ENCODE measurements around the gene TRIB2.

GRCh38 chr2:12726271-12726670, 9.5 kb downstream of the TRIB2 start:
- TF ChIP-seq, protein P1, sequence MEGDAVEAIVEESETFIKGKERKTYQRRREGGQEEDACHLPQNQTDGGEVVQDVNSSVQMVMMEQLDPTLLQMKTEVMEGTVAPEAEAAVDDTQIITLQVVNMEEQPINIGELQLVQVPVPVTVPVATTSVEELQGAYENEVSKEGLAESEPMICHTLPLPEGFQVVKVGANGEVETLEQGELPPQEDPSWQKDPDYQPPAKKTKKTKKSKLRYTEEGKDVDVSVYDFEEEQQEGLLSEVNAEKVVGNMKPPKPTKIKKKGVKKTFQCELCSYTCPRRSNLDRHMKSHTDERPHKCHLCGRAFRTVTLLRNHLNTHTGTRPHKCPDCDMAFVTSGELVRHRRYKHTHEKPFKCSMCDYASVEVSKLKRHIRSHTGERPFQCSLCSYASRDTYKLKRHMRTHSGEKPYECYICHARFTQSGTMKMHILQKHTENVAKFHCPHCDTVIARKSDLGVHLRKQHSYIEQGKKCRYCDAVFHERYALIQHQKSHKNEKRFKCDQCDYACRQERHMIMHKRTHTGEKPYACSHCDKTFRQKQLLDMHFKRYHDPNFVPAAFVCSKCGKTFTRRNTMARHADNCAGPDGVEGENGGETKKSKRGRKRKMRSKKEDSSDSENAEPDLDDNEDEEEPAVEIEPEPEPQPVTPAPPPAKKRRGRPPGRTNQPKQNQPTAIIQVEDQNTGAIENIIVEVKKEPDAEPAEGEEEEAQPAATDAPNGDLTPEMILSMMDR (IDR thresholded peaks at IDR 0.05): no peak
- TF ChIP-seq ELF1 (IDR thresholded peaks at IDR 0.05) (no peak), EZH2phosphoT487 (IDR thresholded peaks at IDR 0.05; ENCODE audit: borderline replicate concordance, low read depth) (no peak), USF2 (IDR thresholded peaks at IDR 0.05; ENCODE audit: borderline replicate concordance, low read depth, low read length) (no peak), ZBTB33 (IDR thresholded peaks at IDR 0.05; ENCODE audit: borderline replicate concordance, low read depth) (no peak), RAD21 (IDR thresholded peaks at IDR 0.05; ENCODE audit: low read length) (no peak), POLR2AphosphoS5 (IDR thresholded peaks at IDR 0.05; ENCODE audit: low read depth, low read length) (no peak), TAF1 (IDR thresholded peaks at IDR 0.05; ENCODE audit: borderline replicate concordance, low read depth, low read length) (no peak), EP300 (IDR thresholded peaks at IDR 0.05; ENCODE audit: borderline replicate concordance in 1 of 2, low read depth in 1 of 2, low read length in 1 of 2) (no peak), NFIC (IDR thresholded peaks at IDR 0.05; ENCODE audit: borderline replicate concordance) (no peak), NRF1 (IDR thresholded peaks at IDR 0.05; ENCODE audit: low read depth, low read length) (no peak)
- TF ChIP-seq, protein P2, sequence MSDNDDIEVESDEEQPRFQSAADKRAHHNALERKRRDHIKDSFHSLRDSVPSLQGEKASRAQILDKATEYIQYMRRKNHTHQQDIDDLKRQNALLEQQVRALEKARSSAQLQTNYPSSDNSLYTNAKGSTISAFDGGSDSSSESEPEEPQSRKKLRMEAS (IDR thresholded peaks at IDR 0.05; ENCODE audit: low read depth): no peak
- TF ChIP-seq, protein P3, sequence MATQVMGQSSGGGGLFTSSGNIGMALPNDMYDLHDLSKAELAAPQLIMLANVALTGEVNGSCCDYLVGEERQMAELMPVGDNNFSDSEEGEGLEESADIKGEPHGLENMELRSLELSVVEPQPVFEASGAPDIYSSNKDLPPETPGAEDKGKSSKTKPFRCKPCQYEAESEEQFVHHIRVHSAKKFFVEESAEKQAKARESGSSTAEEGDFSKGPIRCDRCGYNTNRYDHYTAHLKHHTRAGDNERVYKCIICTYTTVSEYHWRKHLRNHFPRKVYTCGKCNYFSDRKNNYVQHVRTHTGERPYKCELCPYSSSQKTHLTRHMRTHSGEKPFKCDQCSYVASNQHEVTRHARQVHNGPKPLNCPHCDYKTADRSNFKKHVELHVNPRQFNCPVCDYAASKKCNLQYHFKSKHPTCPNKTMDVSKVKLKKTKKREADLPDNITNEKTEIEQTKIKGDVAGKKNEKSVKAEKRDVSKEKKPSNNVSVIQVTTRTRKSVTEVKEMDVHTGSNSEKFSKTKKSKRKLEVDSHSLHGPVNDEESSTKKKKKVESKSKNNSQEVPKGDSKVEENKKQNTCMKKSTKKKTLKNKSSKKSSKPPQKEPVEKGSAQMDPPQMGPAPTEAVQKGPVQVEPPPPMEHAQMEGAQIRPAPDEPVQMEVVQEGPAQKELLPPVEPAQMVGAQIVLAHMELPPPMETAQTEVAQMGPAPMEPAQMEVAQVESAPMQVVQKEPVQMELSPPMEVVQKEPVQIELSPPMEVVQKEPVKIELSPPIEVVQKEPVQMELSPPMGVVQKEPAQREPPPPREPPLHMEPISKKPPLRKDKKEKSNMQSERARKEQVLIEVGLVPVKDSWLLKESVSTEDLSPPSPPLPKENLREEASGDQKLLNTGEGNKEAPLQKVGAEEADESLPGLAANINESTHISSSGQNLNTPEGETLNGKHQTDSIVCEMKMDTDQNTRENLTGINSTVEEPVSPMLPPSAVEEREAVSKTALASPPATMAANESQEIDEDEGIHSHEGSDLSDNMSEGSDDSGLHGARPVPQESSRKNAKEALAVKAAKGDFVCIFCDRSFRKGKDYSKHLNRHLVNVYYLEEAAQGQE (IDR thresholded peaks at IDR 0.05; ENCODE audit: low read depth, low read length): no peak
